ENCODE measurements around the gene NOS1AP.

DNA sequence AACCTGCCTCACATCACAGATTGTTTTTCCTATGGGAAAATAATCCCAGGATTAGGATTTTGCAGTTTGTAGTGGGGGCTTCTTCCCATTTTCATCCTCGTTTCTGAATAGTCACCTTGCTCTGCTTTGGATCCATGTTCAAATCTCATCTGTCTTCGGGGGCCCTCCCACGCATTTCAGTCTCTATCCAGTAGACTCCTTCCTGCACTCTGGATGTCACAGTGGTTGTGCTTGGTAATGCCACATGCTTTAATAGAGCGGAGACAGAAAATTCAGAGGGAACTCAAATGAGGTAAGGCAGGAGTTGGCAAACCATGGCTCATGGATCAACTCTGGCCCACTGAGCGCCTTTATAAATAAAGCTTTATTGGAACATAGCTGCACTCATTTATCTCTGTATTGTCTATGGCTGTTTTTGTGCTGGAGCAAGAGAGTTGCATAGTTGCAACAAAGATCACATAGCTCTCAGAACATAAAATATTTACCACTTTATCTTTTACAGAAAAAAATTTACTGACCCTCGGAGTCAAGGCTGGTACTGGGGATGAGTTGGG lies 206.2 kb downstream of the NOS1AP start:
- TF ChIP-seq, protein P1, sequence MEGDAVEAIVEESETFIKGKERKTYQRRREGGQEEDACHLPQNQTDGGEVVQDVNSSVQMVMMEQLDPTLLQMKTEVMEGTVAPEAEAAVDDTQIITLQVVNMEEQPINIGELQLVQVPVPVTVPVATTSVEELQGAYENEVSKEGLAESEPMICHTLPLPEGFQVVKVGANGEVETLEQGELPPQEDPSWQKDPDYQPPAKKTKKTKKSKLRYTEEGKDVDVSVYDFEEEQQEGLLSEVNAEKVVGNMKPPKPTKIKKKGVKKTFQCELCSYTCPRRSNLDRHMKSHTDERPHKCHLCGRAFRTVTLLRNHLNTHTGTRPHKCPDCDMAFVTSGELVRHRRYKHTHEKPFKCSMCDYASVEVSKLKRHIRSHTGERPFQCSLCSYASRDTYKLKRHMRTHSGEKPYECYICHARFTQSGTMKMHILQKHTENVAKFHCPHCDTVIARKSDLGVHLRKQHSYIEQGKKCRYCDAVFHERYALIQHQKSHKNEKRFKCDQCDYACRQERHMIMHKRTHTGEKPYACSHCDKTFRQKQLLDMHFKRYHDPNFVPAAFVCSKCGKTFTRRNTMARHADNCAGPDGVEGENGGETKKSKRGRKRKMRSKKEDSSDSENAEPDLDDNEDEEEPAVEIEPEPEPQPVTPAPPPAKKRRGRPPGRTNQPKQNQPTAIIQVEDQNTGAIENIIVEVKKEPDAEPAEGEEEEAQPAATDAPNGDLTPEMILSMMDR (conservative IDR thresholded peaks at IDR 0.05; ENCODE audit: low read length) = no peak
- no peak for TF ChIP-seq EZH2phosphoT487 (IDR thresholded peaks at IDR 0.05; ENCODE audit: borderline replicate concordance)
